ENCODE results near the gene RBPJL. TPM values are rescaled to one million over a fixed set of nuclear protein-coding genes. Genes with fewer than 3 reads are reported as not detected.
A peak's percentile ranks its signal among the peaks of the same experiment; 100 is the strongest.

RBPJL gene
- polyA plus RNA-seq, 1 experiment = not detected

DNA sequence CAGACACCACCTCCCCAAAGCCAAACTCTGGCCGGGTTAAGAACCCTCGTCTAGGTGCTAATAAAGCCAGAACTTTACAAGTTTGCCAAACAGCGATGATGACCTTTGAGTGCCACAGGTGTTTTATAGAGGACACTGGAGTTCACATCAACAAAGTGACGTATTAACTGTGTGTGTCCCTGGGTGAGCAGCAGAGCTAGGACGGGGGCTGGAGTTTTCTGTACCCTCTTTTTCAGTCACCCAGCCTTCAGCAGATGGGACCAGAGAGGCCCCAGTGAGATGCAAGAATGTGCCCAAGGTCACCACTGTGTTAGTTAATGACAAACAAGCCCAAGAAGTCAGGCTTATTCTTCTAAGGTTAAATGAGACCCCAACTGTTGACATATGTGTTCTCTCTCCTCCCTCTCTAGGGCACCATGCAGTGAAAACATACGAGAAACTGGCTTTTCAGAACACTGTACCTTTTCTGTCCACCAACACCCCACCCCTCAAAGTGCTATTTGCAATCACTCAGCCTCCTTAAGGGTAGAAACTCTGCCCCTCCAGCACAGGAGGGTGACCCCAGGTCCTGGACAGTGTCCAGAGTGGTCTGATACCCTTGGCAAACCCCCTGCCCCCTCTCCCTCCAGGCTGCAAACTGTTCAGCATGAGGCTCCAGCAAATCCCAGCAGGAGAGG is 36.4 kb downstream of the RBPJL start:
- Histone ChIP-seq H3K27me3 (ENCODE audit: control insufficient read depth, insufficient read depth, low read length) (no peaks in the 10 kb centered on the region), H3K36me3 (ENCODE audit: control insufficient read depth, insufficient read depth, low read length) (peaks cover 16% of the 10 kb centered on the region), H3K4me3 (ENCODE audit: low read depth, low read length) (peak overlapping the region; percentile 1; the same call in 1 of the 2 replicates)
- TF ChIP-seq, protein P1, sequence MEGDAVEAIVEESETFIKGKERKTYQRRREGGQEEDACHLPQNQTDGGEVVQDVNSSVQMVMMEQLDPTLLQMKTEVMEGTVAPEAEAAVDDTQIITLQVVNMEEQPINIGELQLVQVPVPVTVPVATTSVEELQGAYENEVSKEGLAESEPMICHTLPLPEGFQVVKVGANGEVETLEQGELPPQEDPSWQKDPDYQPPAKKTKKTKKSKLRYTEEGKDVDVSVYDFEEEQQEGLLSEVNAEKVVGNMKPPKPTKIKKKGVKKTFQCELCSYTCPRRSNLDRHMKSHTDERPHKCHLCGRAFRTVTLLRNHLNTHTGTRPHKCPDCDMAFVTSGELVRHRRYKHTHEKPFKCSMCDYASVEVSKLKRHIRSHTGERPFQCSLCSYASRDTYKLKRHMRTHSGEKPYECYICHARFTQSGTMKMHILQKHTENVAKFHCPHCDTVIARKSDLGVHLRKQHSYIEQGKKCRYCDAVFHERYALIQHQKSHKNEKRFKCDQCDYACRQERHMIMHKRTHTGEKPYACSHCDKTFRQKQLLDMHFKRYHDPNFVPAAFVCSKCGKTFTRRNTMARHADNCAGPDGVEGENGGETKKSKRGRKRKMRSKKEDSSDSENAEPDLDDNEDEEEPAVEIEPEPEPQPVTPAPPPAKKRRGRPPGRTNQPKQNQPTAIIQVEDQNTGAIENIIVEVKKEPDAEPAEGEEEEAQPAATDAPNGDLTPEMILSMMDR (IDR thresholded peaks at IDR 0.05; ENCODE audit: insufficient read depth, low read depth, low read length) = no peak
- POLR2A ChIA-PET = no interaction called here
- DNase-seq (ENCODE audit: low read depth) = no peak
- CTCF ChIA-PET = interaction anchor here (1.5 kb wide), 1 partner anchor 22 kb away, joined by 4 read pairs; no protein-coding TSS in a partner anchor

DNA sequence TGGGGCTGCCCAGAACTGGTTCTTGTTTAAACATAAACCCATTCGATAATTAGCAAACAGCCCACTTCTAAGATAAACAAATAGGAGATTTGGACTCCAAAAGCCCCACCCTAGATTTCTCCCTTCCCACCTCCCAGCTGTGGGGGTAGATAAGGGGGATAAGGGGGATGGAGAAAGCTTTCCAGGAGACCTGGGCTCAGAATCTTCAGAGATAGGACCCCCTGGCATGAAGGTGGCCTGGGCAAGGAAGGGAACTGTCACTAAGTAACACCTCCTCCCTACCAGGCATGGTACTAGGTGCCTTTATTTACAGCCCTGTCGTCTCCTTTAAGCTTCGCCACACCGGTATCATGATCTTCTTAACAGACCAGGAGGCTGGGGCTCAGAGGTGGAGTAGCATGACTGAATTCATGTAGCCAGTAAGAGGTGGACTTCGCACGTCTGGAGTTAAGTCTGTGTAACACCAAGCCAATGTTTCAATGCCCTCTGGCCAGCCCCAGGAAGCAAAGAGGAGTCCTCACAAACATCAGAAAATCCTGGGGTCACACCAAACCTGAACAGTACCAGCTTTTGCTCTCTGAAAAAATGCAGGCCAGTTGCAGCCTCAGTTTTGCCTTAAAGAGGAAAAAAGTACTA is 37.0 kb downstream of the RBPJL start:
- POLR2A ChIA-PET = interaction anchor here (0.8 to 1.0 kb wide), 2 partner anchors 17 to 436 kb away, joined by 3 to 12 read pairs; no protein-coding TSS in a partner anchor
- peaks cover 16% of the 10 kb centered on the region for H3K36me3 ChIP-seq (ENCODE audit: control insufficient read depth, insufficient read depth, low read length)
- CTCF ChIA-PET = interaction anchor here (1.2 to 2.1 kb wide), 3 partner anchors 19 to 428 kb away, joined by 5 to 8 read pairs (median 8); partner anchors contain the start of gene SYS1

DNA sequence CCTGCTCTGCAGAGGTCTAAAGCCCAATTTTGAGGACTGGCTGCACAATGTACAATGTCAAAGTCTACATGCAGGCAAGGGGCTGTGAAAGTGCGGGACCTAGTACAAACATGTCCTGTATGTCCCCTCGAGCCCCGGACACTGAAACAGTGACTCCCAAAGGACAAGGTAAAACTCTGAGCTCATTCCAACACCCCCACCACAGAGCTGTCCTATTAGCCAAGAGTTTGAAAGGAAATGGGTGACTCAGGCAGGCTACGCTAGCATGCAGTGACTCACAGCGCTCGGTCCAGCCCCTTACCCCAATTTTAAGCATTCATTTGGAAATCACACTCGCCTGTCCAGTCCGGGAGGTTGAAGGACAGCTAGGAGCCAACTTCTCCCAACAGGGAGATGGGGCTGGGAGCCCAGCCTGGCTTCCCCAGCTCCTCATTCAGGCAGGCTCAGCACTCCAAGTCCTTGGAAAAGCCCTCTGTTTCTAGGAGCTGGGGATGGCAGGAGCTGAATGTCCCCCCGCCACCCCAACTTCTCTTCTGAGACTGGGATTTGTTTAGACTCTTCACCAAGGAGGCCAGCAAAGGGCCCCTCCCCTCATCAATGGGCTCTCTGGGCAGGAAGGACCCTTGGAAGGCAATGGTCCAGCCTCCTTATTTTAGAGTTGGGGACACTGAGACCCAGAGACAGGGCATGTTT is 37.7 kb downstream of the RBPJL start:
- Histone ChIP-seq H3K27me3 (ENCODE audit: control insufficient read depth, insufficient read depth, low read length) (no peaks in the 10 kb centered on the region), H3K36me3 (ENCODE audit: control insufficient read depth, insufficient read depth, low read length) (peaks cover 14% of the 10 kb centered on the region), H3K4me3 (ENCODE audit: low read depth, low read length) (peak overlapping the region; percentile 19)
- TF ChIP-seq, protein P1 (IDR thresholded peaks at IDR 0.05; ENCODE audit: insufficient read depth, low read depth, low read length) = no peak
- peak; percentile 73 for DNase-seq (ENCODE audit: low read depth)
- ChIA-PET CTCF (interaction anchor here (0.6 to 2.1 kb wide), 6 partner anchors 12 to 427 kb away, joined by 3 to 8 read pairs (median 4); partner anchors contain the start of gene SYS1), POLR2A (interaction anchor here (0.8 to 1.0 kb wide), 2 partner anchors 18 to 435 kb away, joined by 3 to 12 read pairs; no protein-coding TSS in a partner anchor)

More for the DNA sequence above, 37.0 kb downstream of the RBPJL start:
- no peak for DNase-seq (ENCODE audit: low read depth)
- peak overlapping the region; percentile 1; the same call in 1 of the 2 replicates for H3K4me3 ChIP-seq (ENCODE audit: low read depth, low read length)
- no peaks in the 10 kb centered on the region for H3K27me3 ChIP-seq (ENCODE audit: control insufficient read depth, insufficient read depth, low read length)
- TF ChIP-seq, protein P1 (IDR thresholded peaks at IDR 0.05; ENCODE audit: insufficient read depth, low read depth, low read length) = no peak

DNA sequence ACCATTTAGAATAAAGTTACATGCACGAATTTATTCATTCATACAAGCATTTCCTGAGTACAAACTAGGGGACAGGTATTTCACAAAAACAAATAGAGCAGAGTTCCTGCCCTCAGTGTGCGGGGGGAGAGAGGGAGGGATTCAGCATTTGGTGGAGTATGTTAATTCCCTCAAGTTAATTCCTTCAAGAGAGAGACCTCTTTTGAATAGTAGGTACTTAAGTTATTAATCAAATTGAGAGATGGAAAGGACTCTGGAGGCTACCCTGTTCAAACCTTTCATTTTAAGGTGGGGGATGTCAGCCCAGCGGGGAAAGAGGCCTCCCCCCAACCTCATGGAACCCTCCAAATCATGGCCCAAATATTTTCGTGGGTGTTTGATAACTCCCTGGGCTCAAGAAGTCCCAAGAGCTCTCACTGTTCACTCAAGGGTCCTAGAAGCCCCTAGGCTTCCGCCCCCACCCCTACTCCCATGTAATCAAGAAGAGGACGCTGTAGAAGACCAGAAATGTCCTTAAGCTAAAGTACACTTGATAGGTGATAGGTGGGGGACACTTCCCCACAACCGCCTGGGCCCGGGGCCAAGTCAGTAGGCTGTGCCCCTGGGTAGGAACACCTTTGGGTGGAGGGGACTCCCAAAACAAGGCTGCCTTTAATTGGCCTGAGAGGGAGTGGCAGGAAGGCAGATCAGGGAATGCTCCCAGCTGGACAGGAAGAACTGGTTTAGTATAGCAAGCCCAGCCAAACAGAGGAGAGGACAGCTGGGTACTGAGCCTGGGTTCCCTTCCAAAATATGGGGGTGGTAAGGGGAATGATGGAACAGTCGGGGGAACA is 38.7 kb downstream of the RBPJL start:
- ChIA-PET CTCF (interaction anchor here (0.5 to 2.1 kb wide), 7 partner anchors 13 to 426 kb away, joined by 3 to 8 read pairs (median 4); partner anchors contain the start of gene SYS1), POLR2A (interaction anchor here (2.5 kb wide), 1 partner anchor 8 kb away, joined by 8 read pairs; no protein-coding TSS in a partner anchor)
- H3K4me3 ChIP-seq (ENCODE audit: low read depth, low read length) = peak overlapping the region; percentile 62
- no peak for DNase-seq (ENCODE audit: low read depth)
- H3K27me3 ChIP-seq (ENCODE audit: control insufficient read depth, insufficient read depth, low read length) = no peaks in the 10 kb centered on the region
- TF ChIP-seq, protein P1 (IDR thresholded peaks at IDR 0.05; ENCODE audit: insufficient read depth, low read depth, low read length) = no peak
- peaks cover 8% of the 10 kb centered on the region for H3K36me3 ChIP-seq (ENCODE audit: control insufficient read depth, insufficient read depth, low read length)

All from BJ (cell line).